GM12878 (cell line): ENCODE data around the gene HOPX. TPM values are rescaled to one million over a fixed set of nuclear protein-coding genes. Genes with fewer than 3 reads are reported as not detected.

Experiments
- ATAC-seq: fragments of 200-7000 bp; cut with Tn5 transposase; 3 replicates; pipeline ENCODE4 v1.9.1; 2020; ENCODE audit warnings: mild to moderate bottlenecking, moderate library complexity
- BruUV-seq: library from RNA; stranded (reverse); fragments of 400-500 nt; replicated peaks from 2 replicates; lab custom pipeline; 2021; lab: Mats Ljungman, UMichigan
- CTCF ChIA-PET: fragments of 300-600 bp; sonication (Branson Sonifier 250); formaldehyde crosslinking; extraction: SDS; loops from one replicate; lab custom pipeline; 2021; ENCODE audit warnings: inconsistent platforms; lab: Yijun Ruan, JAX
- POLR2A ChIA-PET: fragments of 350-600 bp; formaldehyde crosslinking; extraction: SDS; loops from one replicate; lab custom pipeline; 2021; ENCODE audit warnings: inconsistent platforms; lab: Charles Lee
- RAD21 ChIA-PET: fragments of 300-600 bp; sonication (Branson Sonifier 250); formaldehyde crosslinking; loops from one replicate; lab custom pipeline; 2023; ENCODE audit warnings: antibody characterized with exemption; ENCODE audit not compliant: unreplicated experiment; lab: Charles Lee
- SMC1A ChIA-PET: fragments of 300-600 bp; sonication (Branson Sonifier 250); formaldehyde crosslinking; loops from one replicate; lab custom pipeline; 2023; ENCODE audit not compliant: unreplicated experiment, uncharacterized antibody; lab: Charles Lee
- DNase-seq: peaks from one replicate; pipeline ENCODE4 v3.0.0-alpha.2; 2011; ENCODE audit warnings: low read depth, low spot score
- FAIRE-seq: peaks from 3 replicates; lab custom pipeline; 2011; peaks lifted over from hg19 to GRCh38; lab: Jason Lieb, UNC
- H2AFZ ChIP-seq: 2 replicates; pipeline ENCODE4 v1.6.0; 2011; ENCODE audit warnings: low read depth, low read length, control low read depth; ENCODE audit not compliant: control insufficient read depth
- H3K27ac ChIP-seq: 2 replicates; pipeline ENCODE4 v1.5.1; 2011; ENCODE audit warnings: control low read depth; ENCODE audit not compliant: control insufficient read depth, insufficient read depth
- H3K27me3 ChIP-seq, 2 experiments: replicated peaks in 1 of 2; 2 replicates each; pipeline versions ENCODE4 v1.6.0 to v1.6.1; 2011; ENCODE audit warnings: low read length in 1 of 2; ENCODE audit not compliant: control insufficient read depth in 2 of 2, insufficient read depth in 2 of 2
- H3K36me3 ChIP-seq, 2 experiments: 2 replicates each; pipeline ENCODE4 v1.5.1; 2011; ENCODE audit warnings: low read length in 1 of 2; ENCODE audit not compliant: control insufficient read depth in 2 of 2, insufficient read depth in 2 of 2
- H3K4me1 ChIP-seq: 2 replicates; pipeline ENCODE4 v1.6.1; 2011; ENCODE audit warnings: mild to moderate bottlenecking, low read length, moderate library complexity, mixed read lengths; ENCODE audit not compliant: control insufficient read depth, insufficient read depth
- H3K4me2 ChIP-seq: 2 replicates; pipeline ENCODE4 v1.6.0; 2011; ENCODE audit warnings: control low read depth; ENCODE audit not compliant: control insufficient read depth, insufficient read depth
- H3K4me3 ChIP-seq: fragments of 200-600 bp; sonication (generic); 2 replicates; pipeline ENCODE4 v1.5.1; 2016
- H3K79me2 ChIP-seq: 2 replicates; pipeline ENCODE4 v1.6.0; 2011; ENCODE audit warnings: low read length; ENCODE audit not compliant: control insufficient read depth, insufficient read depth
- H3K9ac ChIP-seq: 2 replicates; pipeline ENCODE4 v1.8.0; 2011; ENCODE audit warnings: low read length, control low read depth, mixed read lengths; ENCODE audit not compliant: control insufficient read depth, insufficient read depth
- H3K9me3 ChIP-seq: replicated peaks from 3 replicates; pipeline ENCODE4 v1.5.1; 2011; ENCODE audit warnings: mild to moderate bottlenecking, low read length; ENCODE audit not compliant: control insufficient read depth, insufficient read depth
- H4K20me1 ChIP-seq: 2 replicates; pipeline ENCODE4 v1.6.0; 2011; ENCODE audit not compliant: control insufficient read depth, insufficient read depth
- BMI1 ChIP-seq: fragments of 450-650 bp; IDR thresholded peaks from 2 replicates; pipeline ENCODE4 v1.6.1; 2016; ENCODE audit warnings: mild to moderate bottlenecking, moderate library complexity, borderline replicate concordance
- BRCA1 ChIP-seq: IDR thresholded peaks from 2 replicates; pipeline ENCODE4 v1.6.1; 2011; ENCODE audit warnings: low read depth, low read length, improper control_type of control experiment
- CBX5 ChIP-seq: sonication (generic); IDR thresholded peaks from 2 replicates; pipeline ENCODE4 v1.6.1; 2016; ENCODE audit warnings: low read depth, moderate library complexity, mild to moderate bottlenecking, inconsistent platforms
- CHD2 ChIP-seq: IDR thresholded peaks from 2 replicates; pipeline ENCODE4 v1.6.1; 2011; ENCODE audit warnings: low read depth, low read length, improper control_type of control experiment, borderline replicate concordance
- FOS ChIP-seq: IDR thresholded peaks from 3 replicates; pipeline ENCODE4 v1.6.1; 2011; ENCODE audit warnings: borderline replicate concordance; ENCODE audit not compliant: insufficient read length; ENCODE audit errors: extremely low read depth
- HDAC2 ChIP-seq: fragments of 200-600 bp; sonication (generic); IDR thresholded peaks from 2 replicates; pipeline ENCODE4 v1.6.1; 2017
- JUNB ChIP-seq: IDR thresholded peaks from 2 replicates; pipeline ENCODE4 v1.6.1; 2016; ENCODE audit warnings: antibody characterized with exemption, mild to moderate bottlenecking
- JUND ChIP-seq: IDR thresholded peaks from 2 replicates; pipeline ENCODE4 v1.6.1; 2012; ENCODE audit warnings: low read depth, mild to moderate bottlenecking, low read length, improper control_type of control experiment, moderate library complexity
- MTA2 ChIP-seq: fragments of 450-650 bp; IDR thresholded peaks from 2 replicates; pipeline ENCODE4 v1.6.1; 2016; ENCODE audit warnings: low read depth, mild to moderate bottlenecking, moderate library complexity
- POLR2A ChIP-seq: IDR thresholded peaks from 2 replicates; pipeline ENCODE4 v1.6.1; 2011; ENCODE audit warnings: low read depth, mild to moderate bottlenecking, low read length
- SREBF2 ChIP-seq: IDR thresholded peaks from 2 replicates; pipeline ENCODE4 v1.6.1; 2012; ENCODE audit warnings: mild to moderate bottlenecking, low read length
- TCF3 ChIP-seq: IDR thresholded peaks from 2 replicates; pipeline ENCODE4 v1.6.1; 2012; ENCODE audit warnings: low read depth, mild to moderate bottlenecking, low read length, borderline replicate concordance; ENCODE audit not compliant: insufficient read depth
- WRNIP1 ChIP-seq: IDR thresholded peaks from 2 replicates; pipeline ENCODE4 v1.6.1; 2011; ENCODE audit warnings: low read depth, low read length, improper control_type of control experiment, borderline replicate concordance
- WGBS: methylation state at CpG from one replicate; pipeline ENCODE4 v1.1.6; 2016; ENCODE audit warnings: low lambda C conversion rate; ENCODE audit not compliant: insufficient replicate concordance, insufficient coverage; ENCODE audit errors: missing lambda C conversion rate; 5-methylcytosine and 5-hydroxymethylcytosine counted together
- in situ Hi-C: fragments of 300-500 bp; cut with MboI; formaldehyde crosslinking; loops from 9 replicates; pipeline ENCODE4 v1.14.3; 2018; ENCODE audit warnings: mixed read lengths
- intact Hi-C: fragments of 100-400 bp; cut with micrococcal nuclease; formaldehyde crosslinking; loops from one replicate; pipeline ENCODE4 v1.14.2; 2022; ENCODE audit not compliant: unreplicated experiment
- polyA plus RNA-seq, 11 experiments: library from polyadenylated mRNA; depleted of rRNA in 4 of 11; unstranded in 6 of 11; stranded (reverse) in 5 of 11; fragments of >200 nt; fragmentation: Nextera tagmentation in 4 of 11; fragmentation: Illumina TruSeq in 1 of 11; extraction: Ambion mirVana in 4 of 11; extraction: Trizol in 1 of 11; gene quantifications; 1 replicate in 1 of 11; 2 replicates in 10 of 11; pipeline versions ENCODE4 v1.2.1 to v1.2.3, GENCODE V29; 2011 to 2016; ENCODE audit warnings: inconsistent platforms in 2 of 11, missing spikeins in 2 of 11, low read depth in 1 of 11
- total RNA-seq, 4 experiments: library from RNA; depleted of rRNA in 3 of 4; stranded (reverse); fragments of >200 nt in 3 of 4; fragmentation: Illumina TruSeq in 1 of 4; extraction: Trizol in 1 of 4; gene quantifications; 2 replicates each; pipeline versions ENCODE4 v1.2.1 to v1.2.3, GENCODE V29; 2013 to 2021
- TF ChIP-seq, protein P1 (sequence below): IDR thresholded peaks from 2 replicates; pipeline ENCODE4 v1.6.1; 2012; ENCODE audit warnings: mild to moderate bottlenecking, low read depth, low read length
- TF ChIP-seq, protein P2 (sequence below): fragments of 150-350 bp; IDR thresholded peaks from 2 replicates; pipeline ENCODE4 v1.6.1; 2014; ENCODE audit warnings: mild to moderate bottlenecking, low read depth, low read length
- TF ChIP-seq, protein P3 (sequence below): fragments of 450-650 bp; IDR thresholded peaks from 2 replicates; pipeline ENCODE4 v1.6.1; 2017; ENCODE audit warnings: antibody characterized with exemption, mild to moderate bottlenecking, moderate library complexity
- TF ChIP-seq, protein P4 (sequence below): IDR thresholded peaks from 2 replicates; pipeline ENCODE4 v1.6.1; 2012; ENCODE audit warnings: low read depth, low read length, improper control_type of control experiment

Gene HOPX
- total and polyA plus RNA-seq, 10 of the 15 experiments (the other 5 are each of a cell fraction or from before 2014, with no cell fraction given) = 0.11 to 0.40 (median 0.23) TPM; not detected in 4

DNA sequence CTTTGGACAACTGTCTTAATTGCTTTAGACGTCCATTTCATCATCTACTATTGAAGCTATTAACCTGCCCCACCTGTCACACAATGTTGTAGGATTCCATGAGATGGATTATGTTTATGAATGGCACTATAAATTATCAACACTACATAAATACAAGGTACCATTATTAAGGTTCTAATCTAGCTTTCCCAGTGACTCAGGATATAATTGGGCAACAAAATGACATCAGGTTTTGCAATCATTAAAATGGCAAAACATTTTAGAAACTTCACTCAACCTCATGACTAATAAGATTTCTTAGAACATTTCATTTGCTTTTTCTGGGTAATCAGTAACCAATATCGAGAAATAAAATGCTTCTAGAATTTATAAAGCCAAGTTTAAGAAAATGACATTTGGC, 9.2 kb downstream of the HOPX start:
- H3K4me1 ChIP-seq = no peaks in the 10 kb centered on the region
- CTCF ChIA-PET = interaction anchor here (1.2 to 1.3 kb wide), 2 partner anchors 128 to 164 kb away, joined by 4 read pairs; no protein-coding TSS in a partner anchor
- RAD21 ChIA-PET = interaction anchor here (1.5 kb wide), 1 partner anchor 165 kb away, joined by 3 read pairs; no protein-coding TSS in a partner anchor
- H3K79me2 ChIP-seq = no peaks in the 10 kb centered on the region
- no peaks in the 10 kb centered on the region; the same call in 2 of the 3 replicates for H3K9me3 ChIP-seq
- no peak overlapping the region for H3K27ac ChIP-seq
- SMC1A ChIA-PET = interaction anchor here (1.0 to 1.7 kb wide), 3 partner anchors 9 to 131 kb away, joined by 3 to 4 read pairs (median 4); partner anchors contain the start of gene HOPX
- FAIRE-seq (no peak), DNase-seq (no peak), ATAC-seq (no peak)
- no peaks in the 10 kb centered on the region for H4K20me1 ChIP-seq
- no peak overlapping the region for H3K4me3 ChIP-seq
- H3K9ac ChIP-seq = no peak overlapping the region
- WGBS = 28% methylated on average over 2 of the region's 2 CpGs
- intact Hi-C loops = no loop called here
- no peak overlapping the region for H2AFZ ChIP-seq
- no peaks in the 10 kb centered on the region for H3K36me3 ChIP-seq
- no peak for TF ChIP-seq HDAC2
- no peak for TF ChIP-seq BMI1
- no peak for TF ChIP-seq FOS
- TF ChIP-seq, protein P1, sequence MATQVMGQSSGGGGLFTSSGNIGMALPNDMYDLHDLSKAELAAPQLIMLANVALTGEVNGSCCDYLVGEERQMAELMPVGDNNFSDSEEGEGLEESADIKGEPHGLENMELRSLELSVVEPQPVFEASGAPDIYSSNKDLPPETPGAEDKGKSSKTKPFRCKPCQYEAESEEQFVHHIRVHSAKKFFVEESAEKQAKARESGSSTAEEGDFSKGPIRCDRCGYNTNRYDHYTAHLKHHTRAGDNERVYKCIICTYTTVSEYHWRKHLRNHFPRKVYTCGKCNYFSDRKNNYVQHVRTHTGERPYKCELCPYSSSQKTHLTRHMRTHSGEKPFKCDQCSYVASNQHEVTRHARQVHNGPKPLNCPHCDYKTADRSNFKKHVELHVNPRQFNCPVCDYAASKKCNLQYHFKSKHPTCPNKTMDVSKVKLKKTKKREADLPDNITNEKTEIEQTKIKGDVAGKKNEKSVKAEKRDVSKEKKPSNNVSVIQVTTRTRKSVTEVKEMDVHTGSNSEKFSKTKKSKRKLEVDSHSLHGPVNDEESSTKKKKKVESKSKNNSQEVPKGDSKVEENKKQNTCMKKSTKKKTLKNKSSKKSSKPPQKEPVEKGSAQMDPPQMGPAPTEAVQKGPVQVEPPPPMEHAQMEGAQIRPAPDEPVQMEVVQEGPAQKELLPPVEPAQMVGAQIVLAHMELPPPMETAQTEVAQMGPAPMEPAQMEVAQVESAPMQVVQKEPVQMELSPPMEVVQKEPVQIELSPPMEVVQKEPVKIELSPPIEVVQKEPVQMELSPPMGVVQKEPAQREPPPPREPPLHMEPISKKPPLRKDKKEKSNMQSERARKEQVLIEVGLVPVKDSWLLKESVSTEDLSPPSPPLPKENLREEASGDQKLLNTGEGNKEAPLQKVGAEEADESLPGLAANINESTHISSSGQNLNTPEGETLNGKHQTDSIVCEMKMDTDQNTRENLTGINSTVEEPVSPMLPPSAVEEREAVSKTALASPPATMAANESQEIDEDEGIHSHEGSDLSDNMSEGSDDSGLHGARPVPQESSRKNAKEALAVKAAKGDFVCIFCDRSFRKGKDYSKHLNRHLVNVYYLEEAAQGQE = no peak
- no peak for TF ChIP-seq JUND
- no peak for TF ChIP-seq WRNIP1
- no peak for TF ChIP-seq TCF3
- TF ChIP-seq, protein P2, sequence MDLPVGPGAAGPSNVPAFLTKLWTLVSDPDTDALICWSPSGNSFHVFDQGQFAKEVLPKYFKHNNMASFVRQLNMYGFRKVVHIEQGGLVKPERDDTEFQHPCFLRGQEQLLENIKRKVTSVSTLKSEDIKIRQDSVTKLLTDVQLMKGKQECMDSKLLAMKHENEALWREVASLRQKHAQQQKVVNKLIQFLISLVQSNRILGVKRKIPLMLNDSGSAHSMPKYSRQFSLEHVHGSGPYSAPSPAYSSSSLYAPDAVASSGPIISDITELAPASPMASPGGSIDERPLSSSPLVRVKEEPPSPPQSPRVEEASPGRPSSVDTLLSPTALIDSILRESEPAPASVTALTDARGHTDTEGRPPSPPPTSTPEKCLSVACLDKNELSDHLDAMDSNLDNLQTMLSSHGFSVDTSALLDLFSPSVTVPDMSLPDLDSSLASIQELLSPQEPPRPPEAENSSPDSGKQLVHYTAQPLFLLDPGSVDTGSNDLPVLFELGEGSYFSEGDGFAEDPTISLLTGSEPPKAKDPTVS = no peak
- TF ChIP-seq, protein P3, sequence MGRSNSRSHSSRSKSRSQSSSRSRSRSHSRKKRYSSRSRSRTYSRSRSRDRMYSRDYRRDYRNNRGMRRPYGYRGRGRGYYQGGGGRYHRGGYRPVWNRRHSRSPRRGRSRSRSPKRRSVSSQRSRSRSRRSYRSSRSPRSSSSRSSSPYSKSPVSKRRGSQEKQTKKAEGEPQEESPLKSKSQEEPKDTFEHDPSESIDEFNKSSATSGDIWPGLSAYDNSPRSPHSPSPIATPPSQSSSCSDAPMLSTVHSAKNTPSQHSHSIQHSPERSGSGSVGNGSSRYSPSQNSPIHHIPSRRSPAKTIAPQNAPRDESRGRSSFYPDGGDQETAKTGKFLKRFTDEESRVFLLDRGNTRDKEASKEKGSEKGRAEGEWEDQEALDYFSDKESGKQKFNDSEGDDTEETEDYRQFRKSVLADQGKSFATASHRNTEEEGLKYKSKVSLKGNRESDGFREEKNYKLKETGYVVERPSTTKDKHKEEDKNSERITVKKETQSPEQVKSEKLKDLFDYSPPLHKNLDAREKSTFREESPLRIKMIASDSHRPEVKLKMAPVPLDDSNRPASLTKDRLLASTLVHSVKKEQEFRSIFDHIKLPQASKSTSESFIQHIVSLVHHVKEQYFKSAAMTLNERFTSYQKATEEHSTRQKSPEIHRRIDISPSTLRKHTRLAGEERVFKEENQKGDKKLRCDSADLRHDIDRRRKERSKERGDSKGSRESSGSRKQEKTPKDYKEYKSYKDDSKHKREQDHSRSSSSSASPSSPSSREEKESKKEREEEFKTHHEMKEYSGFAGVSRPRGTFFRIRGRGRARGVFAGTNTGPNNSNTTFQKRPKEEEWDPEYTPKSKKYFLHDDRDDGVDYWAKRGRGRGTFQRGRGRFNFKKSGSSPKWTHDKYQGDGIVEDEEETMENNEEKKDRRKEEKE = no peak
- no peak for TF ChIP-seq MTA2
- TF ChIP-seq, protein P4, sequence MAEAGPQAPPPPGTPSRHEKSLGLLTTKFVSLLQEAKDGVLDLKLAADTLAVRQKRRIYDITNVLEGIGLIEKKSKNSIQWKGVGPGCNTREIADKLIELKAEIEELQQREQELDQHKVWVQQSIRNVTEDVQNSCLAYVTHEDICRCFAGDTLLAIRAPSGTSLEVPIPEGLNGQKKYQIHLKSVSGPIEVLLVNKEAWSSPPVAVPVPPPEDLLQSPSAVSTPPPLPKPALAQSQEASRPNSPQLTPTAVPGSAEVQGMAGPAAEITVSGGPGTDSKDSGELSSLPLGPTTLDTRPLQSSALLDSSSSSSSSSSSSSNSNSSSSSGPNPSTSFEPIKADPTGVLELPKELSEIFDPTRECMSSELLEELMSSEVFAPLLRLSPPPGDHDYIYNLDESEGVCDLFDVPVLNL = no peak
- no peak for TF ChIP-seq BRCA1
- TF ChIP-seq CHD2 = no peak
- no peak for TF ChIP-seq CBX5
- no peak for TF ChIP-seq POLR2A
- no peak for TF ChIP-seq SREBF2
- TF ChIP-seq JUNB = no peak
- TF ChIP-seq, all 136 proteins: peak for 0
- POLR2A ChIA-PET = no interaction called here
- no peak overlapping the region for H3K4me2 ChIP-seq
- BruUV-seq = no TSS peak
- in situ Hi-C loops = no loop called here
- no peaks in the 10 kb centered on the region for H3K27me3 ChIP-seq
